ENCODE data around the gene ACAP2.
A peak's percentile ranks its signal among the peaks of the same experiment; 100 is the strongest.

Gene ACAP2

GRCh38 chr3:195257454-195258448 is 185.1 kb downstream of the ACAP2 start:
- no peak for DNase-seq

- DNase-seq, result no peak
Observed at GRCh38 chr3:195256639-195257453, 186.0 kb downstream of the ACAP2 start.

GRCh38 chr3:195255571-195256501 is 187.0 kb downstream of the ACAP2 start:
- no peak for DNase-seq

- no peak for DNase-seq
Observed at GRCh38 chr3:195255176-195255500, 187.7 kb downstream of the ACAP2 start.

- DNase-seq, result no peak
Observed at GRCh38 chr3:195254454-195255175, 188.2 kb downstream of the ACAP2 start.

GRCh38 chr3:195253923-195254432 is 188.8 kb downstream of the ACAP2 start:
- DNase-seq, result no peak

- DNase-seq, result no peak
Observed at GRCh38 chr3:195251336-195252065, 191.3 kb downstream of the ACAP2 start.

GRCh38 chr3:195250473-195251251 is 192.2 kb downstream of the ACAP2 start:
- no peak for DNase-seq

GRCh38 chr3:195249858-195250464 is 192.9 kb downstream of the ACAP2 start:
- DNase-seq, result no peak

- no peak for DNase-seq
Observed at GRCh38 chr3:195249057-195249770, 193.6 kb downstream of the ACAP2 start.

- DNase-seq, result peak; percentile 6
Observed at GRCh38 chr3:195248281-195248680, 194.5 kb downstream of the ACAP2 start.

- peak; percentile 36 for DNase-seq
Observed at GRCh38 chr3:195247863-195248189, 195.0 kb downstream of the ACAP2 start.

- no peak for DNase-seq
Observed at GRCh38 chr3:195247086-195247862, 195.5 kb downstream of the ACAP2 start.

- DNase-seq, result peak; percentile 27
Observed at GRCh38 chr3:195246581-195246995, 196.2 kb downstream of the ACAP2 start.

GRCh38 chr3:195245531-195245951 is 197.3 kb downstream of the ACAP2 start:
- DNase-seq, result peak; percentile 59

- peak; percentile 37 for DNase-seq
Observed at GRCh38 chr3:195241592-195242355, 201.0 kb downstream of the ACAP2 start.

- peak; percentile 39 for DNase-seq
Observed at GRCh38 chr3:195240939-195241338, 201.9 kb downstream of the ACAP2 start.

Data from activated effector memory CD4-positive, alpha-beta T cell treated with anti-CD3 and anti-CD28 coated beads, Interleukin-2, amount 50 U/mL, for 16 hours (primary cell).